H1 (cell line): Measurements from ENCODE around the gene TMEM169. TPM values are rescaled to one million over a fixed set of nuclear protein-coding genes. Genes with fewer than 3 reads are reported as not detected.

Source experiments
- BCL11A ChIP-seq, 2 experiments: IDR thresholded peaks; one replicate each; pipeline ENCODE4 v1.6.1; 2011; ENCODE audit warnings: low read depth in 2 of 2, low read length in 2 of 2, mild to moderate bottlenecking in 2 of 2
- CBX5 ChIP-seq: fragments of 300-800, 300-1000 bp; sonication (generic); IDR thresholded peaks from 2 replicates; pipeline ENCODE4 v1.7.1; 2016; ENCODE audit warnings: antibody characterized with exemption, low read length, low read depth
- CREB1 ChIP-seq: IDR thresholded peaks from 2 replicates; pipeline ENCODE4 v1.6.1; 2012; ENCODE audit warnings: inconsistent platforms
- HDAC2 ChIP-seq, 2 experiments: fragments of 300-600 bp in 1 of 2; sonication (generic) in 1 of 2; IDR thresholded peaks; 2 replicates each; pipeline ENCODE4 v1.6.1; 2011 to 2012; ENCODE audit warnings: low read depth in 2 of 2, low read length in 2 of 2, mild to moderate bottlenecking in 2 of 2, moderate library complexity in 2 of 2, borderline replicate concordance in 1 of 2, inconsistent platforms in 1 of 2
- NRF1 ChIP-seq: IDR thresholded peaks from 2 replicates; pipeline ENCODE4 v1.6.1; 2011; ENCODE audit warnings: mild to moderate bottlenecking, low read depth, low read length, improper control_type of control experiment
- RNF2 ChIP-seq: fragments of 200-900, 300-1000 bp; sonication (generic); IDR thresholded peaks from 2 replicates; pipeline ENCODE4 v1.7.1; 2016; ENCODE audit warnings: borderline replicate concordance, low read depth, mild to moderate bottlenecking, antibody characterized with exemption, low read length; ENCODE audit not compliant: poor library complexity, severe bottlenecking; ENCODE audit errors: missing control alignments
- polyA plus RNA-seq, 7 experiments: library from polyadenylated mRNA; depleted of rRNA in 3 of 7; stranded (reverse) in 5 of 7; unstranded in 2 of 7; fragments of >200 nt in 5 of 7; fragments of 200-250 nt in 2 of 7; gene quantifications; 1 replicate in 5 of 7; 2 replicates in 1 of 7; 4 replicates in 1 of 7; pipeline versions ENCODE4 v1.2.1 to v1.2.3, GENCODE V29; 2011 to 2013; ENCODE audit warnings: missing spikeins in 2 of 7, mixed read lengths in 2 of 7
- total RNA-seq: library from RNA; stranded (reverse); fragmentation: NEBNext Ultra II Directional; extraction: Animal tissue kit (Norgen Biotek cat#: 25700); gene quantifications from 2 replicates; pipeline ENCODE4 v1.2.1, GENCODE V29; 2021
- TF ChIP-seq, protein P1 (sequence below): IDR thresholded peaks from 2 replicates; pipeline ENCODE4 v1.6.1; 2012; ENCODE audit warnings: inconsistent platforms
- TF ChIP-seq, protein P2 (sequence below): fragments of 300-600 bp; sonication (generic); IDR thresholded peaks from 2 replicates; pipeline ENCODE4 v1.7.1; 2012; ENCODE audit warnings: low read length, moderate library complexity, mild to moderate bottlenecking, inconsistent platforms; ENCODE audit not compliant: insufficient replicate concordance

The TMEM169 gene
- total and polyA plus RNA-seq, 2 of the 8 experiments (the other 6 are each of a cell fraction or from before 2014, with no cell fraction given) = 0.41 to 2.4 TPM

DNA sequence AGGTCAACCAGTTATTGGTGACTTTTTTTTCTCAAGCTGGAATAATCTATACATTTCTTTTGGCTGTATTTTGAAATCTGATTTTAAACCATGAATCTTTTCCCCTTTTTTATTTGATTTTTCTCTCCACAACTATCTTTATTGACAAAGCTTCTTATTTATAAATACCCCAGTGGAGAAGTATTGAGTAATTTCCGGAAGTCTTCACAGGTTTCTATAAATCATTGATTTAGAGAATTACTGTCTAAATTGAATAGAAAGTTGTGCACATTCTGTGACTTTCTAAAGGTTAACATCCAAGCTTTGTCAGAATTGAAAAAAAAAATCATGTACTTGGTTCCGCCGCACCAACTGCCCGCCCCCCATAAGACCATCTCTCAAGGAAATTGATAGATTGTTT lies 67.3 kb downstream of the TMEM169 start (continued):
- TF ChIP-seq NRF1 (no peak), CREB1 (no peak), RNF2 (no peak), CBX5 (no peak), BCL11A (IDR thresholded peaks at IDR 0.05; ENCODE audit: low read depth in 2 of 2, low read length in 2 of 2) (no peak), HDAC2 (IDR thresholded peaks at IDR 0.05; ENCODE audit: borderline replicate concordance in 1 of 2, low read depth in 2 of 2, low read length in 2 of 2) (no peak)
- TF ChIP-seq, protein P1, sequence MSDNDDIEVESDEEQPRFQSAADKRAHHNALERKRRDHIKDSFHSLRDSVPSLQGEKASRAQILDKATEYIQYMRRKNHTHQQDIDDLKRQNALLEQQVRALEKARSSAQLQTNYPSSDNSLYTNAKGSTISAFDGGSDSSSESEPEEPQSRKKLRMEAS = no peak
- TF ChIP-seq, protein P2, sequence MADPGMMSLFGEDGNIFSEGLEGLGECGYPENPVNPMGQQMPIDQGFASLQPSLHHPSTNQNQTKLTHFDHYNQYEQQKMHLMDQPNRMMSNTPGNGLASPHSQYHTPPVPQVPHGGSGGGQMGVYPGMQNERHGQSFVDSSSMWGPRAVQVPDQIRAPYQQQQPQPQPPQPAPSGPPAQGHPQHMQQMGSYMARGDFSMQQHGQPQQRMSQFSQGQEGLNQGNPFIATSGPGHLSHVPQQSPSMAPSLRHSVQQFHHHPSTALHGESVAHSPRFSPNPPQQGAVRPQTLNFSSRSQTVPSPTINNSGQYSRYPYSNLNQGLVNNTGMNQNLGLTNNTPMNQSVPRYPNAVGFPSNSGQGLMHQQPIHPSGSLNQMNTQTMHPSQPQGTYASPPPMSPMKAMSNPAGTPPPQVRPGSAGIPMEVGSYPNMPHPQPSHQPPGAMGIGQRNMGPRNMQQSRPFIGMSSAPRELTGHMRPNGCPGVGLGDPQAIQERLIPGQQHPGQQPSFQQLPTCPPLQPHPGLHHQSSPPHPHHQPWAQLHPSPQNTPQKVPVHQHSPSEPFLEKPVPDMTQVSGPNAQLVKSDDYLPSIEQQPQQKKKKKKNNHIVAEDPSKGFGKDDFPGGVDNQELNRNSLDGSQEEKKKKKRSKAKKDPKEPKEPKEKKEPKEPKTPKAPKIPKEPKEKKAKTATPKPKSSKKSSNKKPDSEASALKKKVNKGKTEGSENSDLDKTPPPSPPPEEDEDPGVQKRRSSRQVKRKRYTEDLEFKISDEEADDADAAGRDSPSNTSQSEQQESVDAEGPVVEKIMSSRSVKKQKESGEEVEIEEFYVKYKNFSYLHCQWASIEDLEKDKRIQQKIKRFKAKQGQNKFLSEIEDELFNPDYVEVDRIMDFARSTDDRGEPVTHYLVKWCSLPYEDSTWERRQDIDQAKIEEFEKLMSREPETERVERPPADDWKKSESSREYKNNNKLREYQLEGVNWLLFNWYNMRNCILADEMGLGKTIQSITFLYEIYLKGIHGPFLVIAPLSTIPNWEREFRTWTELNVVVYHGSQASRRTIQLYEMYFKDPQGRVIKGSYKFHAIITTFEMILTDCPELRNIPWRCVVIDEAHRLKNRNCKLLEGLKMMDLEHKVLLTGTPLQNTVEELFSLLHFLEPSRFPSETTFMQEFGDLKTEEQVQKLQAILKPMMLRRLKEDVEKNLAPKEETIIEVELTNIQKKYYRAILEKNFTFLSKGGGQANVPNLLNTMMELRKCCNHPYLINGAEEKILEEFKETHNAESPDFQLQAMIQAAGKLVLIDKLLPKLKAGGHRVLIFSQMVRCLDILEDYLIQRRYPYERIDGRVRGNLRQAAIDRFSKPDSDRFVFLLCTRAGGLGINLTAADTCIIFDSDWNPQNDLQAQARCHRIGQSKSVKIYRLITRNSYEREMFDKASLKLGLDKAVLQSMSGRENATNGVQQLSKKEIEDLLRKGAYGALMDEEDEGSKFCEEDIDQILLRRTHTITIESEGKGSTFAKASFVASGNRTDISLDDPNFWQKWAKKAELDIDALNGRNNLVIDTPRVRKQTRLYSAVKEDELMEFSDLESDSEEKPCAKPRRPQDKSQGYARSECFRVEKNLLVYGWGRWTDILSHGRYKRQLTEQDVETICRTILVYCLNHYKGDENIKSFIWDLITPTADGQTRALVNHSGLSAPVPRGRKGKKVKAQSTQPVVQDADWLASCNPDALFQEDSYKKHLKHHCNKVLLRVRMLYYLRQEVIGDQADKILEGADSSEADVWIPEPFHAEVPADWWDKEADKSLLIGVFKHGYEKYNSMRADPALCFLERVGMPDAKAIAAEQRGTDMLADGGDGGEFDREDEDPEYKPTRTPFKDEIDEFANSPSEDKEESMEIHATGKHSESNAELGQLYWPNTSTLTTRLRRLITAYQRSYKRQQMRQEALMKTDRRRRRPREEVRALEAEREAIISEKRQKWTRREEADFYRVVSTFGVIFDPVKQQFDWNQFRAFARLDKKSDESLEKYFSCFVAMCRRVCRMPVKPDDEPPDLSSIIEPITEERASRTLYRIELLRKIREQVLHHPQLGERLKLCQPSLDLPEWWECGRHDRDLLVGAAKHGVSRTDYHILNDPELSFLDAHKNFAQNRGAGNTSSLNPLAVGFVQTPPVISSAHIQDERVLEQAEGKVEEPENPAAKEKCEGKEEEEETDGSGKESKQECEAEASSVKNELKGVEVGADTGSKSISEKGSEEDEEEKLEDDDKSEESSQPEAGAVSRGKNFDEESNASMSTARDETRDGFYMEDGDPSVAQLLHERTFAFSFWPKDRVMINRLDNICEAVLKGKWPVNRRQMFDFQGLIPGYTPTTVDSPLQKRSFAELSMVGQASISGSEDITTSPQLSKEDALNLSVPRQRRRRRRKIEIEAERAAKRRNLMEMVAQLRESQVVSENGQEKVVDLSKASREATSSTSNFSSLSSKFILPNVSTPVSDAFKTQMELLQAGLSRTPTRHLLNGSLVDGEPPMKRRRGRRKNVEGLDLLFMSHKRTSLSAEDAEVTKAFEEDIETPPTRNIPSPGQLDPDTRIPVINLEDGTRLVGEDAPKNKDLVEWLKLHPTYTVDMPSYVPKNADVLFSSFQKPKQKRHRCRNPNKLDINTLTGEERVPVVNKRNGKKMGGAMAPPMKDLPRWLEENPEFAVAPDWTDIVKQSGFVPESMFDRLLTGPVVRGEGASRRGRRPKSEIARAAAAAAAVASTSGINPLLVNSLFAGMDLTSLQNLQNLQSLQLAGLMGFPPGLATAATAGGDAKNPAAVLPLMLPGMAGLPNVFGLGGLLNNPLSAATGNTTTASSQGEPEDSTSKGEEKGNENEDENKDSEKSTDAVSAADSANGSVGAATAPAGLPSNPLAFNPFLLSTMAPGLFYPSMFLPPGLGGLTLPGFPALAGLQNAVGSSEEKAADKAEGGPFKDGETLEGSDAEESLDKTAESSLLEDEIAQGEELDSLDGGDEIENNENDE = no peak
- TF ChIP-seq, all 59 proteins: peak for 0
